Colon (tissue), 2 donors: Measurements from ENCODE around the gene PRDM16.

Experiments used
- FAIRE-seq: peaks from 2 replicates; lab custom pipeline; 2012; peaks lifted over from hg19 to GRCh38; lab: Jason Lieb, UNC
- donor health status: control.
- donor health status: control.

Gene PRDM16

GRCh38 chr1:3398396-3399140 lies 329.6 kb downstream of the PRDM16 start:
- no peak for FAIRE-seq

- FAIRE-seq: no peak
Measured at GRCh38 chr1:3399732-3400131, 330.7 kb downstream of the PRDM16 start.

- FAIRE-seq: no peak
Measured at GRCh38 chr1:3401585-3402257, 332.7 kb downstream of the PRDM16 start.

- no peak for FAIRE-seq
Measured at GRCh38 chr1:3402258-3403010, 333.4 kb downstream of the PRDM16 start.

- FAIRE-seq: no peak
Measured at GRCh38 chr1:3403011-3403345, 334.0 kb downstream of the PRDM16 start.

GRCh38 chr1:3403388-3404231 lies 334.6 kb downstream of the PRDM16 start:
- FAIRE-seq: no peak

- FAIRE-seq: no peak
Measured at GRCh38 chr1:3404301-3404700, 335.3 kb downstream of the PRDM16 start.

GRCh38 chr1:3404801-3405200 lies 335.8 kb downstream of the PRDM16 start:
- no peak for FAIRE-seq

GRCh38 chr1:3405491-3405890 lies 336.5 kb downstream of the PRDM16 start:
- FAIRE-seq: no peak

- no peak for FAIRE-seq
Measured at GRCh38 chr1:3405974-3406867, 337.2 kb downstream of the PRDM16 start.

- no peak for FAIRE-seq
Measured at GRCh38 chr1:3407021-3407420, 338.0 kb downstream of the PRDM16 start.

- no peak for FAIRE-seq
Measured at GRCh38 chr1:3408751-3409266, 339.8 kb downstream of the PRDM16 start.

- no peak for FAIRE-seq
Measured at GRCh38 chr1:3409366-3410141, 340.6 kb downstream of the PRDM16 start.

GRCh38 chr1:3410142-3410925 lies 341.3 kb downstream of the PRDM16 start:
- FAIRE-seq: no peak

- no peak for FAIRE-seq
Measured at GRCh38 chr1:3411806-3412205, 342.8 kb downstream of the PRDM16 start.

- no peak for FAIRE-seq
Measured at GRCh38 chr1:3412376-3412775, 343.4 kb downstream of the PRDM16 start.

- no peak for FAIRE-seq
Measured at GRCh38 chr1:3413975-3414710, 345.1 kb downstream of the PRDM16 start.

GRCh38 chr1:3415260-3416090 lies 346.5 kb downstream of the PRDM16 start:
- no peak for FAIRE-seq
